LNCaP clone FGC (cell line): Measurements from ENCODE around the gene MGAT5.

Experiments
- DNase-seq: peaks from one replicate; pipeline ENCODE4 v3.0.0-alpha.2; 2011; ENCODE audit warnings: low read depth
- H3K4me3 ChIP-seq: 2 replicates; pipeline ENCODE4 v1.5.1; 2011; ENCODE audit warnings: mild to moderate bottlenecking, low read depth, low read length, control low read depth
- CTCF ChIP-seq: IDR thresholded peaks from 2 replicates; pipeline ENCODE4 v1.5.1; 2012; ENCODE audit warnings: mild to moderate bottlenecking; ENCODE audit not compliant: control insufficient read depth, insufficient read depth; ENCODE audit errors: extremely low read depth

The MGAT5 gene

GRCh38 chr2:134312482-134312881, 58.6 kb downstream of the MGAT5 start:
- no peak for DNase-seq
- no peak overlapping the region for H3K4me3 ChIP-seq
- no peak for TF ChIP-seq CTCF

- H3K4me3 ChIP-seq, result no peak overlapping the region
- TF ChIP-seq CTCF, result no peak
- no peak for DNase-seq
These were observed 60.3 kb downstream of the MGAT5 start for GRCh38 chr2:134314202-134314601.

- TF ChIP-seq CTCF, result no peak
- no peak for DNase-seq
These were observed 61.0 kb downstream of the MGAT5 start for GRCh38 chr2:134314681-134315368.

GRCh38 chr2:134315471-134315870, 61.6 kb downstream of the MGAT5 start:
- H3K4me3 ChIP-seq, result no peak overlapping the region
- no peak for DNase-seq
- TF ChIP-seq CTCF, result no peak

More at GRCh38 chr2:134314681-134315368, 61.0 kb downstream of the MGAT5 start:
- H3K4me3 ChIP-seq, result no peak overlapping the region

- TF ChIP-seq CTCF, result no peak
- H3K4me3 ChIP-seq, result no peak overlapping the region
- DNase-seq, result no peak
These were observed 65.9 kb downstream of the MGAT5 start for GRCh38 chr2:134319596-134320254.

GRCh38 chr2:134320930-134321329, 67.1 kb downstream of the MGAT5 start:
- no peak for DNase-seq
- TF ChIP-seq CTCF, result no peak
- no peak overlapping the region for H3K4me3 ChIP-seq
